Measurements from ENCODE around the gene TP73.
"Not testable (repeated sequence)": the region's sequence is repeated elsewhere in the genome, so short reads cannot be mapped to it uniquely, and the experiment has no call there.

Gene TP73

DNA sequence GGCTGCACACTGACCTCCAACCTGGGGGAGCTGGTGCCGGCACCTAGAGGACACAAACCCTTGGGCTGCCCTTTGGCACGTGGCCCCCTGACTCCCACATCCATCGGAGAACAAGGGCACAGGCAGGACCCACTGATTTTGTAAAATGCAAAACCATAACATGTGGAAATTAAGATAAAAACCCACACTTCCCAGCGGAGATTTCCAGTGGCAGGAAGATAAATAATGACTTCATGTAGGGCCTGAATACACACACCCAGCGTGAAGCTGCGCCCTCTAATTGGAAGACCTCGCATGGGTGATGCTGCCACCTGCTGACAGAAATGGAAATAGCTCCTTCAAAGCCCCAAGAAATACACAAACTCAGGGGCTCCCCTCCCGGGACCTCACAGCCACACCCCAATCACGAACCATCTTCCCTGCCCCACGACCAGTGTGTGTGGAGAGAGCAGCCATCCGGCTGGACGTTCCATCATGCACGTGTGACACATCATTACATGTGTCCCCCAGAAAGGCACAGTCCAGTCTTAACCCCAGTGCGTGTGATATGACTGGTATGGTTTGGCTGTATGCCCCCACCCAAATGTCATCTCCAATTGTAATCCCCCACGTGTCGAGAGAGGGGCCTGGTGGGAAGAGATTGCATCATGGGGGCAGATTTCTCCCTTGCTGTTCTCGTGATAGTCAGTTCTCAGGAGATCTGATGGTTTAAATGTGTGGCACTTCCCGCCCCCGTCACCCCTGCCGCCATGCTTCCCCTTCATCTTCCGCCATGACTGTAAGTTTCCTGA, 33.2 kb upstream of the TP73 start:
- peak; percentile 76 for DNase-seq (ENCODE audit: low spot score)

DNA sequence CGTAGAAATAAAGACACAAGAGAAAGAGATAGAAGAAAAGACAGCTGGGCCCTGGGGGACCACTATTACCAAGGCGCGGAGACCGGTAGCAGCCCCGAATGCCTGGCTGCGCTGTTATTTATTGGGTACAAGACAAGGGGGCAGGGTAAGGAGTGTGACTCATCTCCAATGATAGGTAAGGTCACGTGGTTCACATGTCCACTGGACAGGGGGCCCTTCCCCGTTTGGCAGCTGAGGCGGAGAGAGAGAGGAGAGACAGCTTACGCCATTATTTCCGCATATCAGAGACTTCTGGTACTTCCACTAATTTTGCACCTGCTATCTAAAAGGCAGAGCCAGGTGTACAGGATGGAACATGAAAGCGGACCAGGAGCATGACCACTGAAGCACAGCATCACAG, 31.6 kb upstream of the TP73 start:
- DNase-seq (ENCODE audit: low spot score): no peak

DNA sequence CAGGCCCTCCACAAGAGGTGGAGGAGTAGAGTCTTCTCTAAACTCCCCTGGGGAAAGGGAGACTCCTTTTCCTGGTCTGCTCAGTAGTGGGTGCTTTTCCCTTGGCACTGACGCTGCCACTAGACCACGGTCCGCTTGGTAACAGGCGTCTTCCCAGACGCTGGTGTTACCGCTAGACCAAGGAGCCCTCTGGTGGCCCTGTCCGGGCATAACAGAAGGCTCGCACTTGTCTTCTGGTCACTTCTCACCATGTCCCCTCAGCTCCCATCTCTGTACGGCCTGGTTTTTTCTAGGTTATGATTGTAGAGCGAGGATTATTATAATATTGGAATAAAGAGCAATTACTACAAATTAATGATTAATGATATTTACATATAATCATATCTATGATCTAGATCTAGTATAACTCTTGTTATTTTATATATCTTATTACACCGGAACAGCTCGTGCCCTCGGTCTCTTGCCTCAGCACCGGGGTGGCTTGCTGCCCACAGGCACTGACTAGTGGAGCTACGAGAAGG, 31.1 kb upstream of the TP73 start:
- DNase-seq (ENCODE audit: low spot score): peak; percentile 35

DNA sequence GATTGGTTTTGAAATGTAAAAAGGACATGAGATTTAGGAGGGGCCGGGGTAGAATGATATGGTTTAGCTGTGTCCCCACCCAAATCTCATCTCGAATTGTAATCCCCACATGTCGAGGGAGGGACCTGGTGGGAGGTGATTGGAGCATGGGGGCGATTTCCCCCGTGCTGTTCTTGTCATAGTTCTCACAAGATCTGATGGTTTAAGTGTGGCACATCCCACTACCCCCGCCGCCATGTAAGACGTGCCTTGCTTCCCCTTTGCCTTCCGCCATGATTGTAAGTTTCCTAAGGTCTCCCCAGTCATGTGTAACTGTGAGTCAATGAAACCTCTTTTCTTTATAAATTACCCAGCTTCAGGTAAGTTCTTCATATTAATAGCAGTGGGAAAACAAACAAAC, 30.2 kb upstream of the TP73 start:
- not testable (repeated sequence) for DNase-seq (ENCODE audit: low spot score)

DNA sequence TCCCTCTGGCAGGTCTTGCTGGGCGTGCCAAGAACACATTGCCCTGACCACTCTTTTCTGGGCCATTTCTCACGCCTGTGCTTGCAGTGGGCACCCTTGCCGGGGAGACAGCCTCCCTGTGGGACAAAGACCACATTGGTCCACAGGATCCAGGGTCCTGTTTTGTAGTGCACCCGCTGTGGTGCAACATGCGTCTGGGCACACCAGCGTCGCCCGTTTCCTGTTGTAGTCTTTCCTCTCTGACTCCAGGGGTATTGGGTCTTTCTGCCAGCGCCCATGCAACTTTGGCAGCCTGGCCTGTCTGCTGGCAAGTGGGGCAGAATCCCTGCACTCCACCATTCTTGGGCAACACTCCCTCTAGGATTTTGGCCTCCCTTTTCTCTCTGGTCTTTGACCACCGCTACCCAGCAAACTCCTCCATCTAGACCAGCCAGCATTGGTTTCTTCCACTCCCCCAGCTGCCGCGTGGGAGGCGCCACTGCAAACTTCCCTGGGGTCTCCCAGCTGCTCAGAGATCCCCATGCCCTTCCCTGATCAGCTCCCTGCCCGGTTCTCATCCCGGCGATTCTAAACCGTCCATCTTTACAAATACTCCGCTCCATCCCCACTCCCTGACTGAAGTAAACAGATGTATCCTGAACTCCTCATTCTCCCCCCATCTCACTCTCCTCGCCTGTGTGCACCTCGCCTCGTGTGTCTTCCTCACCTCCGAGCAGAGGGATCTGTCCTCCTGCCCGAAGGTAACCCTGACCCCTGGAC, 28.7 kb upstream of the TP73 start:
- DNase-seq (ENCODE audit: low spot score): no peak

DNA sequence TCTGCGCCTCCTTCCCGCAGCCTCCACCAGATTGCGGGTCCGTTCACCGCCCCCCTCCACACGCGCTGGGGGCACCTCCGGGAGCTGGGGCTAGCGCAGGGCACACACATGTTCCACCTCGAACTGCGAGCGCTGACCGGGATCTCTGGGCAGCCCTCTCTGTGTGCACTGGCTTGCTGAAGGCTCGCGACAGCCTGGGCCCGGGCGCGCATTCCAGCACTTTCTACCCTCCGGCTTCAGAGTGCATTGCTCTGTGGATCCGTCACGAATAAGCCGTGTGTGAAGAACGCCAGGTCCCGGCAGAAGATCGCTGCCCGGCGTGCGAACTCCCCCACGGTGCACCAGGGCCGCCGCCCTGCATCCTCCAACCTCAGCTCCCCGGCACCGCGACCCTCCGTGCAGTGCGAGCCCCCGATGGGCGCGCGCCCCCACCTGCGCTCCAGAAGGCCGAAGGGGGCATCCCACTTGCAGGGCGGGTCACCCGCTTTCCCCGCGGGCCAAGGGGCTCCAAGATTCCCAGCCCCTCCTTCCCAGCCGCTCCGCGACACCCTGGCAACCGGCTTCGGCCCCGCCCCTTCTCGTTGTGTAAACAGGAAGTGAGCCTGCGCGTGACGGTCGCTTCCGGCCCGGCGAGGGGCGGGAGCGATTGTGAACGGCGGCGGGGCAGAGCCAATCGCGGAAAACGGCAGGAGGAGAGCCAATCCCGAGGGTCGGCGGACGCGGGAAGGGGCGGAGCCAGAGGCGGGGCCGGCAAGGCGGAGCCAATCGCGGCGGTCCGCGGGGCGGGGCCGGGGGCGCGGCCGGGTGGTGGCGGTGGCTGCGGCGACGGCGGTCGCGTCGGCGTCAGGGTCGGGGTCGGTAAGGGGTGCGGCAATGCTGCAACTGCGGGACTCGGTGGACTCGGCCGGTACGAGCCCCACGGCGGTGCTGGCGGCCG, 27.8 kb upstream of the TP73 start, which contains the start of gene TPRG1L:
Gene TPRG1L (plus strand): TSS at position 816 of the 937 bp plus-strand sequence. CDS start 58 bp downstream, at position 874.
- peak; percentile 96 for DNase-seq (ENCODE audit: low spot score)

DNA sequence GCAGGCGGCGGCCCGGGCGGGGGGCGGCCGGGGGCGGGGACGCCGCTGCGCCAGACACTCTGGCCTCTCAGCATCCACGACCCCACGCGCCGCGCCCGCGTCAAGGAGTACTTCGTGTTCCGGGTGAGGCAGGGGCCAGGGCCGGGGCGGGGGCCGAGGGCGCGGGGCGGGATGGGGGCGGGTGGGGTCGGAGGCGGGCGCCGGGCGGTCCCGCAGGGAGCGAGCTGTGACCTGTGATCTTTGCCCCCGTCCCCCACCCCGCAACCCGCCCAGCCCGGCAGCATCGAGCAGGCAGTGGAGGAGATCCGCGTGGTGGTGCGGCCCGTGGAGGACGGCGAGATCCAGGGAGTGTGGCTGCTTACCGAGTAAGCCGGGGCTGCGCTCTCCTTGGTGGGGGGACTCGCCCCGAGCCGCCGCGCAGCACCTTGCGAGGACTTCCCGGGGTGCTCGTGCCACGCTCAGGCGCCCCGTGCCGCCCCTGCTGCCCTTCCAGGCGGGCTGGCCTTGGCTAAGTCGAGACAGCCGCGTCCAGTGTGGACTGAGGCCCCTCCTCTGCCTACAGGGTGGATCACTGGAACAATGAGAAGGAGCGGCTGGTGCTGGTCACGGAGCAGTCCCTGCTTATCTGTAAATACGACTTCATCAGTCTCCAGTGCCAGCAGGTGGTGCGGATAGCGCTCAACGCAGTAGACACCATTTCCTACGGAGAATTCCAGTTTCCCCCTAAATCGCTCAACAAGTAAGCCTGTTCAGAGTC, 27.0 kb upstream of the TP73 start:
- DNase-seq (ENCODE audit: low spot score): no peak

DNA sequence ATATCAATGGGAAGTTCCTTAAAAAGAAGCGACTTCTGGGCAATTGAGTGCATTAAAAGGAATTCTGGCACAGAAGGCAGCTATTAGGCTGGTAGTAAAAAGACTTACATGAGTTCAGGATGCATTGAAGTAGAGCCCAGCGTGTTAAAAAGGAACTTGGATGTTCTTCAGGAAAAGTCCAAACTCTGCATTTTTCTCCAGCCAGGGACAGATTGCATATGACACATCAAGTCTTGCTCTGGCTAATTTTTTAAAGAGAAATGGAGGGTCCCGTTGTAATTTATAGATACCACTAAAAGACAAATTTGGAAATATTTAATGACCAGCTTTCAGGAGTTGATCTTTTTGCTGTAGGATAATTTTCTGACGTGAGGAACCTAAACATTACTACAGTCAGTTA, 26.3 kb upstream of the TP73 start:
- DNase-seq (ENCODE audit: low spot score): no peak

DNA sequence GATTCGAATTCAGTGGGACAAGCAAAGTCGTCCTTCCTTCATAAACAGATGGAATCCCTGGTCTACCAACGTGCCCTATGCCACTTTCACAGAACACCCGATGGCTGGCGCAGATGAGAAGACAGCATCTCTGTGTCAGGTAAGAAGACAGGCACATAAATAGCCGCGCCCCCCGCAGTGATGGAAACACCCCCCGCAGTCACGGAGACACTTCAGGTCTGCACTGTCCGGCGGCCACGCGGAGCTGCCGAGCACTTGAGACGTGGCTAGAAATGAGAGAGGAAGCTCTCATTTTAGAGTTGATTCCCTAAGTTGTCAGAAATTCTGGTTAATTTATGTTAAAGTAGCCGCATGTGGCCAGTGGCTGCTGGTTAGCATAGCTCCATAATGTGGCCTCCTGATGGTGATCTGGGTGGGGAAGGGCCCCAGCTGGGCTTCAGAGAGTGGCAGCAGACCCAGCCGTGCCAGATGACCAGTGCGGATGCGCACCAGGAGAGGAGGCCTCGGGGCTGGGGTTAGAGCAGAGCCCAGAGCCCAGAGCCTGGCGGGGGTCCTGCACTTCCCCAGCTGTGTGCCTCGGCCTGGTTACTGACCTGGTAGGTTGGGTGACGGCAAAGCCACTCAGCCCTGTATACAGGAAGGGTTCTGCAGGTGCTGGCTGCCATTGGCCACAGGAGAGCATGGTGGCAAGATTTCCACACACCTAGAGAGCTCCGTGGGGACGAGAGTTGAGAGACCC, 24.6 kb upstream of the TP73 start:
- no peak for DNase-seq (ENCODE audit: low spot score)

DNA sequence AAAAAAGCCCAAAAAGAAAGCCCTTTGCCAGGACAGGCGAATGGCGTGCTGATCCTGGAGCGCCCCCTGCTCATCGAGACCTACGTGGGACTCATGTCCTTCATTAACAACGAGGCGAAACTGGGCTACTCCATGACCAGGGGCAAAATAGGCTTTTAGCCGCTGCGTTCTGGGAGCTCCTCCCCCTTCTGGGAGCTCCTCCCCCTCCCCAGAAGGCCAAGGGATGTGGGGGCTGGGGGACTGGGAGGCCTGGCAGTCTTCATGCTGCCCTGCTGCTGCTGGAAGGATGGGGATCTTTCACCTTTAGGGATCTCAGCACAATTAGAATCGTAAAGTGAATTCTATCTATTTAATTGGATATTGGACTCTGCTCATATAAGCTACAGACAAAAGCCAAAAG, 23.9 kb upstream of the TP73 start:
- DNase-seq (ENCODE audit: low spot score): no peak

DNA sequence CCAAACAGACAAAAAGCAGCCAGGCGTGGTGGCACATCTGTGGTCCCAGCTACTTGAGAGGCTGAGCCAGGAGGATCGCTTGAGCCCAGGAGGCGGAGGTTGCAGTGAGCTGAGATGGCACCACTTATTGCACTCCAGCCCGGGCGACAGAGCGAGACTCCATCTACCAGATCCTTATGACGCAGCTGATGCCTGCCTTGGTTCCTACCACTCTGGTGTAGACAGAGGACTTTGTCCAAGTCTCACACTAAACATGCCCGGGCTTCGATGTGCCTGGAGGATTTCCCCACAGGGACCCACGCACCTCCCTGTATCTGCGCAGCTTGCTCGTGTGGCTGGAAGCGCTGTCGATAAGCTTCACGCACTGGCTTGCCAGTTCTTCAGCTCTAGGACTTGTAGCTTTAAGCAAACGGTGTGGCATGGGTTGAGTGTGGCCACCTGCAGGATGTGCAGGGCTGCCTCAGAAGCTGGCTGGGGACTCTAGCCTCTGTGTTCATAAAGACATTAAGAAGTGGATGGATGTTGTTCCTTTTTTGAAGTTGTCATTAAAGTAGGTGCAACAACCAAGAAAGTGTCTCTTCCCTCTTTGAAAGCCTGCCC, 22.7 kb upstream of the TP73 start:
- DNase-seq (ENCODE audit: low spot score): no peak

DNA sequence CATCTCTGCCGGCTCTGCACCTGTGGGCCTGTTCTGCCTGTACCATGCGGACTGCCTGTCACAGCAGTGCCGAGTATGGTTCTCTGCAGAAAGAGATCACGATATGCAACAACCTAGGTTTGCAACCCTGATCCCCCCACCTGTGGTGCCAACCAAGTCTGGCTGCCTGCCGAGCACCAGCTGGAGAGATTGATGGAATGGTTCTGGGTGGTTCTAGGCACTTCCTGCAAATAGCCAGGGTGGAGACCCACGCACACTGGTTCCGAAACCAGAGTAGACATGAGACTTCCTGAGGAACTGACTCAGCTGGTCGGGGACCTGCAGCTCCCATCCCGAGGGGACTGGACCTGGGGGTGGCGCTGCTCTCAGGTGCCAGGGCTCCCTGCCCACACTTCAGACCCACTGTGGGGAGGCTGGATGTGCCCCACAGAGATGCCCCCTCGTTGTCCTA, 22.1 kb upstream of the TP73 start:
- DNase-seq (ENCODE audit: low spot score): no peak

DNA sequence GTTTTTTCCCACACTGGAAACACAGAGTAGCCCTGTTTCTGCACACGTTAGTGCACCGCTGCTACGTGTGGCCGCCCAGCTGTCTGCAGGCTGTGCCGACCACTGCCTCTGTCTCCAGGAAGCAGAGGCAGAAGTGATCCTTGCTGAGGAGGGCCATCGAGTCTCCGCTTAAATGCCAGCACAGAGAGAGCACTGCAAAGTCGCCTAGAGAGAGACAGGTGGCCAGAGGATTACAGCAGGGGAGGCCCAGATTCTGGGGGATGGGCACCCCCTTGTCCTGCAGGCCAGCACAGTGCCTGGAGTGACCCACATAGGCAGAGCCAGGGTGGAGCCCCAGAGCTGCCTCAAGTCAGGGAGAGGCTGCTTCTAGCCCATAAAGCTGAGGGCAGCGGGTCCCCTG, 21.4 kb upstream of the TP73 start:
- DNase-seq (ENCODE audit: low spot score): no peak

DNA sequence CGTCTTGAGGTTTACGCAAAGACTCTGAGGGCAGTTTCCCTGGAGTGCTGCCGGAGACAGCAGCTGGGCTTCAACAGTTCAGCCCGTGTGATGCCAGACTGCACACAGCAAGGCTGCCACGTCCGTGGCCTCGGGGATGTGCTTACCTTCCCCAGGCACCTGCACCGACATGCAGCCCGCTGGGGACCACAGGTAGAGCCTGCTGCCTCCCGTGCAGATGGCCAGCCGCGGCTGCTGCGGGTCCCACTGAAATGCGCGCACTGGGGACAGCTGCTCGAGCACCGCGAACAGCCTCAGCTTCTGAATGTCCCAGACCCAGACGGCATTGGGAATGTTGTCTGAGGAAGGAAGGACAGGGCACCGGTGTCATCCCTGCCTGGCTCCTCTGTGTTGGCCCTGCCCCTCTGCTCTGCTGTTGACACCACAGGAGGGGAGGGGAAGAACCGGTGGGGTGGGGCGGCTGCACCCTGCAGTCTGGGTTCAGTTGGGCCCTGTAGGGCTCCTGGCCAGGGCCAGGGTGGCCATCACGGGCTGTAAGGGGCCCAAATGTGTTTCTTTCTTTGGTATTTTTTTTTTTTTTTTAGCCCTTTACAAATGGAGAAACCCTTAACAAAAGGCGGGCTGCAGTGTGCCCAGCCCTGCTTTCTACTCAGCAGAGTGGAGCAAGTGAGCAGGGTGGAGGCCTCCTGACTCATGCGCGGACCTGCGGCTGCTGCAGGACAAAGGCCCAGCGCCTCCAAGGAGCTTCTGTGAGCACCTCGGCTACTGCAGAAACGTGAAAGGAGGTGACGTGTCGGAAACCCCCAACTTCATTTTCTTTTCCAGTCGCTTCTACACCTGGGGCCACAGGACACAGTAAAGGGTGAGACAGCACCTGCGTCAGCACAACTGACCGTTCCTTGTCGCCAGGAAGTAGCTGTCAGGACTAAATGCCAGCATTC, 20.7 kb upstream of the TP73 start:
- DNase-seq (ENCODE audit: low spot score): no peak

DNA sequence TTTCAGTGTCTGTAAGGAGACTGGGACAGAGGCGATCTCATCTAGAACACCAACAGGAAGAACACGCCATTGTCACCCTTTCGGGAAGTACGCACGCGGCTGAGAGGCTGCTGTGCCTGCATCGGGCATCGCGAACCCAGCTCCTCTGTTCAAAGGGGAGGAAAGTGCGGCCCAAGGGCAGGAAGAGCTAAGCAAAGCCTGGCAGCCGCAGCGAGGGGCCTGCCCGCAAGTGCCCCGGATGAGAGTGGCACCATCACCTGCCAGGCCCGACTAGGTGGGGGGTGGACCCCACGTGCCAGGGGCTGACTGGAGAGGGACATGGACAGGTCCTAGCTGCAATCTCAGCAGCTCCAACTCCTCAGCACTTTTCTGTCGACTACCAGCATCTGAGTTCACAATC, 20.0 kb upstream of the TP73 start:
- no peak for DNase-seq (ENCODE audit: low spot score)

DNA sequence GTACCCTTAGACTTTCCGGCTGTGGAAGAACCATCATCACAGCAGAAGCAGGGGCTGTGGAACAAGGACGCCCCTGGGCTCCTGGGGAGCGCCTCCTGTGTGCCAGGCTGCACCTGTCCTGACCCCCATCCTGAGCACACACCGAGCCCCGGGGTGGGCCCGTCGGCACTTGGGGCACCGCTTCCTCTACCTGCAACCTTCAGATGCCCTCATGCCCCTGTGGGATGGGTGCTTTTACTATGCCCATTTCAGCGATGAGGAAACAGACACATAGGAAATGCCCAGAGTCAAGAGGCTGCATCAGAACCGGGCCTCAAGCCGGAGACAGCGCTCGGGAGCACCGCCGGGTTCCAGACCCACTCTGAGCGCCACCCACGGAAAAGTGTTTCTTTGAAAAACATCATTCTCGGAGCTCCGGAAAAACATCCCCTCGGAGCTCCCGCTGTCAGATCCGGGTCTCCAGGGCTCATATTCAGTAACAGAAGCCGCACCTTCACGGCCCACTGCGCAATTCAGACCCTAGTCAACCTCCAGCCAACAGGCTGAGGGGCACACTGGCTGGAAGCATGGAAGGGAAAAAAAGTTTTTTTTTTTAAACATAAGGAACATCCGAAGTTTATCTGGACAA, 19.5 kb upstream of the TP73 start:
- DNase-seq (ENCODE audit: low spot score): no peak

DNA sequence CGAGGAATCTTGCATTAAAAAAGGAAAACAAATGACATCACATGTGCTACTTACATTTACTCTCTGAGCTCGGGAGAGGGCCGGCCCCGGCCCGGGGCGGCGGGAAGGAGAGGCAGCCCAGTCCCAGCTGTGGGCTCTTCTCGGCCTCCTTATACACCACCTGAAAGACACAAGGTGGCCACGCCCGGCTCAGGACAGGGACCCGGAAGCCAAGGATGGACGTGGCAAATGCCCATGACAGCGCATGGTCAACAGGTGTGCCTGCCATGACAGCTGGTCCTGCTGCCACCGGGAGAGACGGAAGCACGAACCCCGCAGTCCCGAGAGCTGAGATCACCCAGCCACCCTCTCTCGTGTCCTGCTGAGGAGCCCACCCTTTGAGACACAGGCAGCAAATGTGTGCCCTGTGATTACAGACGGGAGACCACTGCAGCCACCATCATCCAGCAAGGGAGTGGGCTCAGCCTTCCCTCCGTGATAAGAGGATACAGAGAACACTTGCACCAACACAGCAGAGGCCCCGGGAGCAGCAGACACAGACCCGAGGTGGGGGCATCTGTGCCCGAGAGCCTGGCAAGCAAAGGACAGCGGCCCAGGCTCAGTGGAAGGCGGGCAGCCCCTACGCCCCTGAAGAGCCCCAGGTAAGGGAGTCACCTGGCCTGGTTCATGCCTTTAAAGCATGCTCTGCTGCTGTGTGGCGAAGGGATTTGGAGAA, 18.8 kb upstream of the TP73 start:
- DNase-seq (ENCODE audit: low spot score): no peak
